Mesenchymal stem cell (in vitro differentiated cells and primary cell): ENCODE measurements around the gene BICRA.

ENCODE experiments used
- DNase-seq: peaks from one replicate; pipeline ENCODE4 v3.0.0-alpha.2; 2013
- H2AFZ ChIP-seq: one replicate; pipeline ENCODE4 v1.6.1; 2013; ENCODE audit warnings: low read depth, mild to moderate bottlenecking, control low read depth, inconsistent platforms, low read length, moderate library complexity
- H2AK5ac ChIP-seq: 2 replicates; pipeline ENCODE4 v1.6.1; 2013; ENCODE audit warnings: low read length, moderate library complexity, mild to moderate bottlenecking, inconsistent platforms; ENCODE audit not compliant: severe bottlenecking
- H2BK120ac ChIP-seq: one replicate; pipeline ENCODE4 v1.6.1; 2013; ENCODE audit warnings: low read depth, mild to moderate bottlenecking, inconsistent platforms, low read length, moderate library complexity
- H2BK12ac ChIP-seq, 2 experiments: one replicate each; pipeline ENCODE4 v1.6.1; 2013; ENCODE audit warnings: inconsistent platforms in 2 of 2, low read length in 2 of 2, mild to moderate bottlenecking in 2 of 2, moderate library complexity in 2 of 2, control low read depth in 1 of 2
- H2BK15ac ChIP-seq: one replicate; pipeline ENCODE4 v1.6.1; 2013; ENCODE audit warnings: mild to moderate bottlenecking, low read depth, inconsistent platforms; ENCODE audit not compliant: poor library complexity, severe bottlenecking
- H2BK5ac ChIP-seq: 2 replicates; pipeline ENCODE4 v1.6.1; 2013; ENCODE audit warnings: low read depth, mild to moderate bottlenecking, low read length, control low read depth, inconsistent platforms; ENCODE audit not compliant: poor library complexity, severe bottlenecking
- H3K14ac ChIP-seq, 2 experiments: one replicate each; pipeline ENCODE4 v1.6.1; 2013; ENCODE audit warnings: inconsistent platforms in 2 of 2, low read length in 2 of 2, control low read depth in 1 of 2, mild to moderate bottlenecking in 1 of 2, moderate library complexity in 1 of 2
- H3K18ac ChIP-seq, 2 experiments: one replicate each; pipeline ENCODE4 v1.6.1; 2013; ENCODE audit warnings: inconsistent platforms in 2 of 2, low read length in 2 of 2, control low read depth in 1 of 2, low read depth in 1 of 2, mild to moderate bottlenecking in 1 of 2
- H3K23ac ChIP-seq, 2 experiments: one replicate each; pipeline ENCODE4 v1.6.1; 2013; ENCODE audit warnings: inconsistent platforms in 2 of 2, low read length in 2 of 2, mild to moderate bottlenecking in 2 of 2, moderate library complexity in 2 of 2, control low read depth in 1 of 2
- H3K27ac ChIP-seq: 2 replicates; pipeline ENCODE4 v1.5.1; 2013; ENCODE audit warnings: mild to moderate bottlenecking, moderate library complexity, low read length, control low read depth, inconsistent platforms; ENCODE audit not compliant: poor library complexity, severe bottlenecking
- H3K27me3 ChIP-seq, 2 experiments: 2 replicates each; pipeline versions ENCODE4 v1.6.1 to v1.7.0; 2013; ENCODE audit warnings: low read length in 2 of 2, mild to moderate bottlenecking in 2 of 2, moderate library complexity in 2 of 2, control low read depth in 1 of 2, inconsistent platforms in 1 of 2; ENCODE audit not compliant: control insufficient read depth in 1 of 2, insufficient read depth in 1 of 2
- H3K36me3 ChIP-seq, 2 experiments: 2 replicates each; pipeline versions ENCODE4 v1.6.1 to v1.7.0; 2013; ENCODE audit warnings: low read length in 2 of 2, control low read depth in 1 of 2, inconsistent platforms in 1 of 2, low read depth in 1 of 2, mild to moderate bottlenecking in 1 of 2; ENCODE audit not compliant: insufficient read depth in 2 of 2, control insufficient read depth in 1 of 2
- H3K4ac ChIP-seq, 2 experiments: one replicate each; pipeline ENCODE4 v1.6.1; 2013; ENCODE audit warnings: inconsistent platforms in 2 of 2, low read length in 2 of 2, mild to moderate bottlenecking in 2 of 2, moderate library complexity in 2 of 2, control low read depth in 1 of 2, low read depth in 1 of 2
- H3K4me1 ChIP-seq: 2 replicates; pipeline ENCODE4 v1.6.1; 2013; ENCODE audit warnings: low read depth, low read length, control low read depth; ENCODE audit not compliant: control insufficient read depth, insufficient read depth
- H3K4me2 ChIP-seq: 2 replicates; pipeline ENCODE4 v1.6.1; 2013; ENCODE audit warnings: low read length, mild to moderate bottlenecking, inconsistent platforms; ENCODE audit not compliant: poor library complexity, severe bottlenecking
- H3K4me3 ChIP-seq, 2 experiments: 2 replicates each; pipeline versions ENCODE4 v1.5.1 to v1.7.0; 2013; ENCODE audit warnings: low read length in 2 of 2, mild to moderate bottlenecking in 2 of 2, control low read depth in 1 of 2, low read depth in 1 of 2; ENCODE audit not compliant: insufficient read depth in 1 of 2
- H3K79me1 ChIP-seq: replicated peaks from 2 replicates; pipeline ENCODE4 v1.6.1; 2013; ENCODE audit warnings: mild to moderate bottlenecking, control low read depth, low read length, inconsistent platforms; ENCODE audit not compliant: poor library complexity, severe bottlenecking
- H3K9ac ChIP-seq: 2 replicates; pipeline ENCODE4 v1.7.0; 2013; ENCODE audit warnings: mild to moderate bottlenecking, low read length, moderate library complexity
- H3K9me3 ChIP-seq: 2 replicates; pipeline ENCODE4 v1.7.0; 2013; ENCODE audit warnings: mild to moderate bottlenecking, low read length; ENCODE audit not compliant: control insufficient read depth
- H4K8ac ChIP-seq: one replicate; pipeline ENCODE4 v1.6.1; 2013; ENCODE audit warnings: inconsistent platforms, mild to moderate bottlenecking, low read length, moderate library complexity
- H4K91ac ChIP-seq: one replicate; pipeline ENCODE4 v1.6.1; 2013; ENCODE audit warnings: mild to moderate bottlenecking, low read length, inconsistent platforms
- WGBS: methylation state at CpG from one replicate; pipeline ENCODE4 v1.1.7; 2013; ENCODE audit warnings: mixed read lengths; 5-methylcytosine and 5-hydroxymethylcytosine counted together

BICRA gene

DNA sequence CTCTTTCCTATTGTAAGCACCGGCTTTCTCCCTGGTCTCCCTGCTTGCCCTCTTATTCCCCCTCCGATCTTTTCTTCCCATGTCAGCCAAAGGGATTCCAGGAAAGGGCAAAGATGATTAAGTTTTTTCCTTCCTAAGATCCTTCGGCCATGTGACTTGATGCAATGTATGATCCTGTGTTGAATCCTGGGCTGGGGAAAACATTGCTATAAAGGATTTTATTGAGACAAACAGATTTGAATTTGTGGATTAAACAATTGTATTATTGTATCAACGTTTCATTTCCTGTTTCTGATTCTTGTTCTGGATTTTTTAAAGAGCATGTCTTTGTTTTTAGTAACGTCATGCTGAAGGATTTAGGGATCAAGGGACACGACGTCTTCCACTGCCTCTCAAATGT is 19.1 kb upstream of the BICRA start:
- Histone ChIP-seq H3K9me3 (peaks cover 7% of the 10 kb centered on the region), H2BK5ac (no peak overlapping the region), H3K14ac (no peak overlapping the region), H3K18ac (no peak overlapping the region), H4K8ac (no peak overlapping the region), H3K23ac (no peak overlapping the region), H3K27ac (no peak overlapping the region), H2AK5ac (no peak overlapping the region), H2BK15ac (no peak overlapping the region), H2BK120ac (no peak overlapping the region), H3K4me3 (no peak overlapping the region), H2BK12ac (no peak overlapping the region), H2AFZ (no peak overlapping the region), H3K4me1 (no peaks in the 10 kb centered on the region), H3K4ac (no peak overlapping the region), H3K9ac (no peak overlapping the region), H3K4me2 (no peak overlapping the region), H4K91ac (no peak overlapping the region), H3K27me3 (no peaks in the 10 kb centered on the region), H3K36me3 (no peaks in the 10 kb centered on the region), H3K79me1 (no peaks in the 10 kb centered on the region)
- 73% methylated on average over 7 of the region's 7 CpGs for WGBS
- no peak for DNase-seq

GRCh38 chr19:47593860-47594259 is 15.1 kb upstream of the BICRA start:
- WGBS: 96% methylated on average over 6 of the region's 6 CpGs
- Histone ChIP-seq H2AK5ac (no peak overlapping the region), H3K4ac (no peak overlapping the region), H3K23ac (peak overlapping the region in 1 of 2 experiments; percentile 40), H3K4me2 (no peak overlapping the region), H2BK5ac (no peak overlapping the region), H3K14ac (no peak overlapping the region), H2BK12ac (no peak overlapping the region), H3K79me1 (no peaks in the 10 kb centered on the region), H3K9ac (no peak overlapping the region), H3K4me1 (peaks cover 3% of the 10 kb centered on the region), H2AFZ (no peak overlapping the region), H3K36me3 (no peaks in the 10 kb centered on the region), H3K27ac (no peak overlapping the region), H4K91ac (no peak overlapping the region), H3K18ac (peak overlapping the region in 1 of 2 experiments; percentile 21), H2BK15ac (no peak overlapping the region), H3K27me3 (no peaks in the 10 kb centered on the region), H3K9me3 (no peaks in the 10 kb centered on the region), H2BK120ac (no peak overlapping the region), H4K8ac (no peak overlapping the region), H3K4me3 (no peak overlapping the region)
- no peak for DNase-seq

DNA sequence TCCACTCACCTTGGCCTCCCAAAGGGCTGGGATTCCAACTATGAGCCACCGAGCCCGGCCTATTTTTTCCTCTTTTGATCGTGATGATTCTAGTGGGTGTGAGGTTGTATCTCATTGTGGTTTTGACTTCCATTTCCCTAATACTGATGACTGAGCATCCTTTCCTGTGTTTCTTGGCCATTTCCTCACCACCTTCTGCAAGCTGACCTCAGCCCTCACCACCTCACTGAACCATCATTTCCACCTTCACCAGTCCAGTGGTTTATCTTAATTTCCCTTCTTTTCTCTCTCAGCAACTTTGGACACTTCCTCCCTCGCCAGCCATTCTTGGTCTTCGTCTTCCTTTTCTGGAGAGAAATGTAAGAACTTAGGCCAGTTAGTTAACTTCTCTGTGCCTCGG is 13.0 kb upstream of the BICRA start:
- DNase-seq: no peak
- H3K27me3 ChIP-seq: no peaks in the 10 kb centered on the region
- WGBS: 96% methylated on average over 5 of the region's 6 CpGs
- no peak overlapping the region for H3K14ac ChIP-seq
- H2BK12ac ChIP-seq: no peak overlapping the region
- H2AFZ ChIP-seq: no peak overlapping the region
- no peaks in the 10 kb centered on the region for H3K9me3 ChIP-seq
- H3K4me3 ChIP-seq: no peak overlapping the region
- no peak overlapping the region for H2BK15ac ChIP-seq
- H3K18ac ChIP-seq: no peak overlapping the region
- H3K9ac ChIP-seq: no peak overlapping the region
- no peak overlapping the region for H3K27ac ChIP-seq
- no peak overlapping the region for H3K4ac ChIP-seq
- H2BK5ac ChIP-seq: no peak overlapping the region
- no peak overlapping the region for H3K4me2 ChIP-seq
- H3K79me1 ChIP-seq: no peaks in the 10 kb centered on the region
- H2BK120ac ChIP-seq: no peak overlapping the region
- H3K23ac ChIP-seq: no peak overlapping the region
- H2AK5ac ChIP-seq: peak overlapping the region; percentile 53
- H4K91ac ChIP-seq: no peak overlapping the region
- peaks cover 5% of the 10 kb centered on the region for H3K4me1 ChIP-seq
- no peak overlapping the region for H4K8ac ChIP-seq
- no peaks in the 10 kb centered on the region for H3K36me3 ChIP-seq

DNA sequence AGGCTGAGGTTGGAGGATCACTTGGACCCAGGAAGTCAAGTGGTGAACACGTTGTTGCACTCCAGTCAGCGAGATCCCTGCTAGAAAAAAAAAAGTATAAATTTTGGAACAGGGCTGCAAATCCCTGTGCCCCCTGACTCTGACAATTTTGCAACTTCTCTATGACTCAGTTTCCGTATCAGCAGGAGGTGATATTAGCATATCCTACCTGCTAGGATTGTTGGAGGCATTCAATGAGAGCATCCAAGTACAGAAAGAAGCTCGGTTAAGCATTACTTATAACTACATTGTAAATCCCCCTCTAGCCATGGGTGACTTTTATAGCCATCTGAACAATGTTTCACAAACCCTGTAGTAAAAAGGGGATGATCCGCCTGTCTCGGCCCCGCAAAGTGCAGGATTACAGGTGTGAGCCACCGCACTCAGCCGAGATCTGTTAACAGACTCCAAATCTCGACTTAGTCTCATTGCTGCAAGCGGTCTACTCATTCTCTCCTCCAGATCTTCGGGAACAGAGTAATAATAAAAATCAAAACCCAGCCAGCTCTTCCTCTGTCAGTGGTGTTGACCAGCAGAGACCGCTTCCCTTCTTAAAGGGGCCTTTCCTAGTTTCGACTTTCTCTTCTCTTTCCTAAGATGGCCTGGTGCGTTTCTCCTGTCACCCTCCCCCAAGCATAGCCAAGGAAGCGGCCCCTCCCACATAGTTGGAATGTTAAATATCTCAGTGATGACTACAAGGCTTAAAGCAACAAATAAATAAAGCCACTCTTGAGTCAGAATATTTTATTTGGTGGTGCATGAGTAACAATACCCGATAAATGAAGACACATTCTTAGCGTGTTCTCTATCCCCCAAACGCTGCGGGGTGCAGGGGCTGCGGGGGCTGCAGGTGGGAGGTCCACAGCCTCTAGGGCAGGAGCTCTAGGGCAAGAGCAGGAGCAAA is 10.3 kb upstream of the BICRA start:
- peak overlapping the region; percentile 92 for H2AFZ ChIP-seq
- H3K9me3 ChIP-seq: no peaks in the 10 kb centered on the region
- H4K91ac ChIP-seq: no peak overlapping the region
- no peak overlapping the region for H2BK120ac ChIP-seq
- H2BK15ac ChIP-seq: no peak overlapping the region
- no peak overlapping the region for H4K8ac ChIP-seq
- peak overlapping the region; percentile 96 for H3K27ac ChIP-seq
- peak overlapping the region; percentile 33 to 85 for H3K4me3 ChIP-seq
- H3K4ac ChIP-seq: peak overlapping the region; percentile 13 to 84
- H3K23ac ChIP-seq: no peak overlapping the region
- H3K36me3 ChIP-seq: no peaks in the 10 kb centered on the region
- H2AK5ac ChIP-seq: peak overlapping the region; percentile 49
- peak overlapping the region; percentile 80 for H3K4me2 ChIP-seq
- peak; percentile 97 for DNase-seq
- peak overlapping the region in 1 of 2 experiments; percentile 88 for H3K18ac ChIP-seq
- peak overlapping the region in 1 of 2 experiments; percentile 96 for H2BK12ac ChIP-seq
- WGBS: 3% methylated on average over 18 of the region's 21 CpGs
- H3K14ac ChIP-seq: no peak overlapping the region
- H3K4me1 ChIP-seq: peaks cover 5% of the 10 kb centered on the region
- H3K79me1 ChIP-seq: no peaks in the 10 kb centered on the region
- peak overlapping the region; percentile 80 for H3K9ac ChIP-seq
- no peaks in the 10 kb centered on the region for H3K27me3 ChIP-seq
- H2BK5ac ChIP-seq: peak overlapping the region; percentile 59
